G401 (cell line): ENCODE data around the gene ADAMTS13. TPM values are rescaled to one million over a fixed set of nuclear protein-coding genes. Genes with fewer than 3 reads are reported as not detected.

Source experiments
- DNase-seq: peaks from one replicate; pipeline ENCODE4 v3.0.0-alpha.2; 2015; ENCODE audit warnings: low spot score
- in situ Hi-C: cut with HindIII; loops from 2 replicates; pipeline ENCODE4 v1.10.0; 2016; ENCODE audit warnings: low sequenced_read_pairs, mixed read lengths
- total RNA-seq: library from RNA; depleted of rRNA; stranded (reverse); fragments of >200 nt; shearing (Covaris generic); gene quantifications from 2 replicates; pipeline ENCODE4 v1.2.3, GENCODE V29; 2014

Gene ADAMTS13
- total RNA-seq, 1 experiment from 2014 or later: 1.4 TPM

GRCh38 chr9:133417541-133418461 lies 4.4 kb upstream of the ADAMTS13 start, which contains the start of gene REXO4:
Gene REXO4, minus strand, starts transcription at chr9:133418010. Its CDS starts 166 bp downstream, at chr9:133417844.
- in situ Hi-C loops: loop anchor here (5.0 kb wide), 1 partner anchor 40 kb away; the partner anchor contains the start of genes STKLD1 and SURF4
- DNase-seq: peak; percentile 86

GRCh38 chr9:133419005-133419404 lies 3.2 kb upstream of the ADAMTS13 start:
- DNase-seq: no peak
- in situ Hi-C loops: loop anchor here (5.0 kb wide), 1 partner anchor 42 kb away; the partner anchor contains the start of genes STKLD1 and SURF4

- DNase-seq: no peak
- in situ Hi-C loops: no loop called here
Measured at GRCh38 chr9:133420392-133420827, 1.8 kb upstream of the ADAMTS13 start.

GRCh38 chr9:133423216-133423615 lies 1.0 kb downstream of the ADAMTS13 start:
- in situ Hi-C loops: no loop called here

GRCh38 chr9:133424187-133424586 lies 2.0 kb downstream of the ADAMTS13 start:
- no peak for DNase-seq
- in situ Hi-C loops: no loop called here

More at GRCh38 chr9:133423216-133423615, 1.0 kb downstream of the ADAMTS13 start:
- DNase-seq: no peak

GRCh38 chr9:133425049-133425632 lies 3.0 kb downstream of the ADAMTS13 start:
- no peak for DNase-seq
- in situ Hi-C loops: no loop called here

- in situ Hi-C loops: no loop called here
- DNase-seq: no peak
Measured at GRCh38 chr9:133426011-133426410, 3.8 kb downstream of the ADAMTS13 start.

- in situ Hi-C loops: no loop called here
- DNase-seq: no peak
Measured at GRCh38 chr9:133427658-133428348, 5.6 kb downstream of the ADAMTS13 start.

GRCh38 chr9:133428617-133429101 lies 6.5 kb downstream of the ADAMTS13 start:
- in situ Hi-C loops: no loop called here
- no peak for DNase-seq

- DNase-seq: no peak
- in situ Hi-C loops: no loop called here
Measured at GRCh38 chr9:133429214-133429613, 7.0 kb downstream of the ADAMTS13 start.

GRCh38 chr9:133429641-133430161 lies 7.5 kb downstream of the ADAMTS13 start:
- DNase-seq: peak; percentile 28
- in situ Hi-C loops: no loop called here

- in situ Hi-C loops: no loop called here
- no peak for DNase-seq
Measured at GRCh38 chr9:133430244-133430643, 8.1 kb downstream of the ADAMTS13 start.

GRCh38 chr9:133433351-133433843 lies 11.2 kb downstream of the ADAMTS13 start:
- DNase-seq: no peak

GRCh38 chr9:133436681-133437080 lies 14.5 kb downstream of the ADAMTS13 start:
- no peak for DNase-seq
- in situ Hi-C loops: no loop called here

More at GRCh38 chr9:133433351-133433843, 11.2 kb downstream of the ADAMTS13 start:
- in situ Hi-C loops: no loop called here

GRCh38 chr9:133437753-133438531 lies 15.8 kb downstream of the ADAMTS13 start:
- no peak for DNase-seq
- in situ Hi-C loops: no loop called here

- no peak for DNase-seq
- in situ Hi-C loops: no loop called here
Measured at GRCh38 chr9:133439337-133439736, 17.2 kb downstream of the ADAMTS13 start.

GRCh38 chr9:133440874-133441273 lies 18.7 kb downstream of the ADAMTS13 start:
- in situ Hi-C loops: no loop called here
- DNase-seq: no peak

- DNase-seq: no peak
- in situ Hi-C loops: no loop called here
Measured at GRCh38 chr9:133441571-133441970, 19.4 kb downstream of the ADAMTS13 start.
